Peyer's patch (tissue), 4 donors: ENCODE data around the gene KLHL29. TPM values are rescaled to one million over a fixed set of nuclear protein-coding genes. Genes with fewer than 3 reads are reported as not detected.

Experiments
- DNase-seq, 3 donors: peaks; one replicate each; pipeline ENCODE4 v3.0.0-alpha.2; 2017 to 2019
- H3K27ac ChIP-seq, 4 donors: fragments of 200-600 bp; sonication (generic); one replicate each; pipeline ENCODE4 v1.5.1; 2016 to 2019
- H3K27me3 ChIP-seq, 2 donors: fragments of 200-600 bp; sonication (generic); one replicate each; pipeline ENCODE4 v1.5.1; 2019
- H3K36me3 ChIP-seq, 3 donors: fragments of 200-600 bp; sonication (generic); one replicate each; pipeline ENCODE4 v1.5.1; 2016 to 2019
- H3K4me1 ChIP-seq, 4 donors: fragments of 200-600 bp; sonication (generic); one replicate each; pipeline ENCODE4 v1.5.1; 2016 to 2019
- H3K4me3 ChIP-seq, 4 donors: fragments of 200-600 bp; sonication (generic); 1 replicate in 3 of 4; 2 replicates in 1 of 4; pipeline ENCODE4 v1.5.1; 2016 to 2019; ENCODE audit warnings: mild to moderate bottlenecking in 1 of 4
- H3K9me3 ChIP-seq, 4 donors: fragments of 200-600 bp; sonication (generic); one replicate each; pipeline ENCODE4 v1.5.1; 2016 to 2019; ENCODE audit warnings: mild to moderate bottlenecking in 1 of 4
- POLR2A ChIP-seq, 2 donors: fragments of 450-650 bp; IDR thresholded peaks; one replicate each; pipeline ENCODE4 v1.5.1; 2017; ENCODE audit warnings: antibody characterized with exemption in 2 of 2, mild to moderate bottlenecking in 2 of 2, moderate library complexity in 2 of 2
- total RNA-seq, 4 donors: library from RNA; depleted of rRNA; stranded (reverse); fragments of >200 nt; gene quantifications; one replicate each; pipeline ENCODE4 v1.1.0, GENCODE V29; 2016
- TF ChIP-seq, protein P1 (sequence below), 6 experiments: fragments of 450-650 bp in 4 of 6; fragments of 200-600 bp in 2 of 6; sonication (generic) in 1 of 6; IDR thresholded peaks; one replicate each; pipeline ENCODE4 v1.5.1; 2017 to 2019; ENCODE audit warnings: antibody characterized with exemption in 6 of 6, mild to moderate bottlenecking in 3 of 6, moderate library complexity in 1 of 6

KLHL29 gene
- total RNA-seq, 4 donors from 2014 or later, result 1.1 to 18.2 (median 5.0) TPM

DNA sequence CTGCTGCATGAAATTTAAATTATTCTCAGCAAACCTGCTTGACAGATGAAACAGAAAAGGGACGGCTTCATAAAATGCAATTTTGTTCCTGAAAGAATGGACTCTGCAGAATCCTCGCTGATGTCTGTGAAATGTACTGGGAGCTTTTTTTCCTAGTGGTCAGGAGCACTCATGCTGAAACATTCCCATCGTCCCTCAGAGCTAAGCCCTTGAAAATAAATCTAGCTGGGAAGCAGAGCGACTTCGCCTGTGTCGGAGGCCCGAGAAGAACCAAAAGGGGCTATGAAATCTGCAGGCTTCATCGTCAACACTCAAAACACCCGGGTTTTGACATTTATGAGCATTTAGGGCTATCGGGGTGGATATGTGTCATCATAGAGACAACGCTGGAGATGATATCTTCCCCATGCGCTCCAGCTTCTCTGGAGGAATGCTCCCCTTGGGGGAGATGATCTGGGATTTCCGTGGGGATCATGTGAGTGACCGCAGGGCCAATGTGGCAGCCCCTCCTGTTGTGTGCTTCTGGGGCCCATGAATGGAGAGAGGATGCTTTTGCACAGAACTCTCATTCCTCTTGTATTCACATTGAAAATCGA is 182.3 kb downstream of the KLHL29 start:
- TF ChIP-seq, protein P1, sequence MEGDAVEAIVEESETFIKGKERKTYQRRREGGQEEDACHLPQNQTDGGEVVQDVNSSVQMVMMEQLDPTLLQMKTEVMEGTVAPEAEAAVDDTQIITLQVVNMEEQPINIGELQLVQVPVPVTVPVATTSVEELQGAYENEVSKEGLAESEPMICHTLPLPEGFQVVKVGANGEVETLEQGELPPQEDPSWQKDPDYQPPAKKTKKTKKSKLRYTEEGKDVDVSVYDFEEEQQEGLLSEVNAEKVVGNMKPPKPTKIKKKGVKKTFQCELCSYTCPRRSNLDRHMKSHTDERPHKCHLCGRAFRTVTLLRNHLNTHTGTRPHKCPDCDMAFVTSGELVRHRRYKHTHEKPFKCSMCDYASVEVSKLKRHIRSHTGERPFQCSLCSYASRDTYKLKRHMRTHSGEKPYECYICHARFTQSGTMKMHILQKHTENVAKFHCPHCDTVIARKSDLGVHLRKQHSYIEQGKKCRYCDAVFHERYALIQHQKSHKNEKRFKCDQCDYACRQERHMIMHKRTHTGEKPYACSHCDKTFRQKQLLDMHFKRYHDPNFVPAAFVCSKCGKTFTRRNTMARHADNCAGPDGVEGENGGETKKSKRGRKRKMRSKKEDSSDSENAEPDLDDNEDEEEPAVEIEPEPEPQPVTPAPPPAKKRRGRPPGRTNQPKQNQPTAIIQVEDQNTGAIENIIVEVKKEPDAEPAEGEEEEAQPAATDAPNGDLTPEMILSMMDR (IDR thresholded peaks at IDR 0.05), result no peak
- no peak for TF ChIP-seq POLR2A (IDR thresholded peaks at IDR 0.05)
- H3K27me3 ChIP-seq, result no peaks in the 10 kb centered on the region
- peaks cover 0 to 29% (median 0%) of the 10 kb centered on the region in 4 donors for H3K4me1 ChIP-seq
- H3K9me3 ChIP-seq, result no peaks in the 10 kb centered on the region
- no peak for DNase-seq
- peak overlapping the region in 1 of 4 donors; percentile 80 for H3K27ac ChIP-seq
- H3K4me3 ChIP-seq, result no peak overlapping the region
- no peaks in the 10 kb centered on the region for H3K36me3 ChIP-seq

- no peak for DNase-seq
- Histone ChIP-seq H3K4me1 (peaks cover 0 to 25% (median 0%) of the 10 kb centered on the region in 4 donors), H3K27me3 (no peaks in the 10 kb centered on the region), H3K4me3 (no peak overlapping the region), H3K27ac (peak overlapping the region in 1 of 4 donors; percentile 39), H3K36me3 (no peaks in the 10 kb centered on the region), H3K9me3 (no peaks in the 10 kb centered on the region)
- no peak for TF ChIP-seq POLR2A (IDR thresholded peaks at IDR 0.05)
- TF ChIP-seq, protein P1 (IDR thresholded peaks at IDR 0.05), result no peak
These were observed 183.2 kb downstream of the KLHL29 start for GRCh38 chr2:23568211-23568610.

GRCh38 chr2:23568626-23569190 is 183.7 kb downstream of the KLHL29 start:
- peak overlapping the region in 1 of 4 donors; percentile 39 for H3K27ac ChIP-seq
- DNase-seq, result no peak
- TF ChIP-seq, protein P1 (IDR thresholded peaks at IDR 0.05), result no peak
- no peak for TF ChIP-seq POLR2A (IDR thresholded peaks at IDR 0.05)
- peaks cover 0 to 20% (median 0%) of the 10 kb centered on the region in 4 donors for H3K4me1 ChIP-seq
- no peak overlapping the region for H3K4me3 ChIP-seq
- no peaks in the 10 kb centered on the region for H3K9me3 ChIP-seq
- no peaks in the 10 kb centered on the region for H3K36me3 ChIP-seq
- no peaks in the 10 kb centered on the region for H3K27me3 ChIP-seq

- peak overlapping the region in 1 of 4 donors; percentile 39 for H3K27ac ChIP-seq
- H3K9me3 ChIP-seq, result no peaks in the 10 kb centered on the region
- no peak for DNase-seq
- TF ChIP-seq, protein P1 (IDR thresholded peaks at IDR 0.05), result no peak
- no peak for TF ChIP-seq POLR2A (IDR thresholded peaks at IDR 0.05)
- peaks cover 0 to 8% (median 0%) of the 10 kb centered on the region in 4 donors for H3K4me1 ChIP-seq
- H3K36me3 ChIP-seq, result no peaks in the 10 kb centered on the region
- H3K4me3 ChIP-seq, result no peak overlapping the region
- no peaks in the 10 kb centered on the region for H3K27me3 ChIP-seq
These were observed 184.9 kb downstream of the KLHL29 start for GRCh38 chr2:23569761-23570365.

DNA sequence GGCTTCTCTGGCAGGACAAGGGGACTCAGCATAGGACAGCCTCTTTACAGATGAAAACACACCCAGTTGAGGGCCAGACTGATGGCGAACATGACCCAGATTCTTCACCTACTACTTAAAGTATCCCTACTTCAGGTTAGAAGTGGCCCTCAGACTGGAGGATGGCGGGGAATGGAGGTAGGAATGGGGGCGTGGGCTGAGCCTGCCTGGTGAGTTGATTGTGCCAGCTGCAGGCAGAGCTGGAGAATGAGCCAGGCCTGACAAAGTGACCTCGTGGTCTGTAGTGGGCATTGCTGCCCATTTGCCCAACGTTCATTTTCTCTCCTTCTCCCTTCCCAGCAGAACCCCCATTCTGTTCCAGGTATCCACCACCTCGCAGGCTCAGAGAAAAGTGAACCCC is 186.1 kb downstream of the KLHL29 start:
- DNase-seq, result no peak
- Histone ChIP-seq H3K27ac (no peak overlapping the region), H3K4me1 (no peaks in the 10 kb centered on the region), H3K4me3 (no peak overlapping the region), H3K27me3 (no peaks in the 10 kb centered on the region), H3K36me3 (no peaks in the 10 kb centered on the region), H3K9me3 (no peaks in the 10 kb centered on the region)
- no peak for TF ChIP-seq POLR2A (IDR thresholded peaks at IDR 0.05)
- TF ChIP-seq, protein P1 (IDR thresholded peaks at IDR 0.05), result no peak
